ENCODE results near the gene RNF141.
A peak's percentile ranks its signal among the peaks of the same experiment; 100 is the strongest.

RNF141 gene, protein sequence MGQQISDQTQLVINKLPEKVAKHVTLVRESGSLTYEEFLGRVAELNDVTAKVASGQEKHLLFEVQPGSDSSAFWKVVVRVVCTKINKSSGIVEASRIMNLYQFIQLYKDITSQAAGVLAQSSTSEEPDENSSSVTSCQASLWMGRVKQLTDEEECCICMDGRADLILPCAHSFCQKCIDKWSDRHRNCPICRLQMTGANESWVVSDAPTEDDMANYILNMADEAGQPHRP

DNA sequence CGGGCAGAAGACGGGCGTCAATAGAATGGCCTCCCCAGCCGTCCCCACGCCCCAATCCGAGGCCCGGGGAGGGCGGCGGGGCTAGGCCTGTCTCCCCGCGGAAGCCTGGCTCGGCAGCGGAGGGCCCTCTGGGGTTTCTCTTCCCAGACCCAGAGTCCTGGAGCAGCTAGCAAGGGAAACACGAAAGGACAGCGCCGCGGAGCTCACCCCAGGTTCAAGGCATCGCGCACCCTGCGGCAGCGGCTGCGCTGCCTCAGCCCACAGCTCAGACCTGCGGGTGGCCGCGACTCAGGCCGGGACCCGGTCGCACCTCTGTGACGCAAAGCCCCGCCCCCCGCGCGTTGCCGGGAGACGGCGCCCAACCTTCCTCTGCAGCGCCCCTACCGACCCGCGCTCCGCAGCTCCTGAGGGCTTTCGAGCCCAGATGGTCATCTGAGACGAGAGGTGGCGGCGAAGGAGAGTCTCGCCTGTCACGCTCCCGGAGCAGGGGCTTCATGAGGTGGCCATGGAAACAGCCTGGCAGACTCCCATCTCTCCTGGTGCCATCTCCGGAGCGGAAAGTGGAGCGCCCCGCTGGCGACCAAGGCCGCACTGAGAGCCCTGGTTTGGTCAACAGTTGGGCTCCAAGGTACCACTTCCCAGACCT, at the start of gene RNF141:
Gene RNF141, minus strand, starts transcription at position 273 of the 646 bp plus-strand sequence. CDS start 7,029 bp downstream, outside the sequence.
- DNase-seq (ENCODE audit: low read depth in 2 of 2): peak; percentile 93 to 94

DNA sequence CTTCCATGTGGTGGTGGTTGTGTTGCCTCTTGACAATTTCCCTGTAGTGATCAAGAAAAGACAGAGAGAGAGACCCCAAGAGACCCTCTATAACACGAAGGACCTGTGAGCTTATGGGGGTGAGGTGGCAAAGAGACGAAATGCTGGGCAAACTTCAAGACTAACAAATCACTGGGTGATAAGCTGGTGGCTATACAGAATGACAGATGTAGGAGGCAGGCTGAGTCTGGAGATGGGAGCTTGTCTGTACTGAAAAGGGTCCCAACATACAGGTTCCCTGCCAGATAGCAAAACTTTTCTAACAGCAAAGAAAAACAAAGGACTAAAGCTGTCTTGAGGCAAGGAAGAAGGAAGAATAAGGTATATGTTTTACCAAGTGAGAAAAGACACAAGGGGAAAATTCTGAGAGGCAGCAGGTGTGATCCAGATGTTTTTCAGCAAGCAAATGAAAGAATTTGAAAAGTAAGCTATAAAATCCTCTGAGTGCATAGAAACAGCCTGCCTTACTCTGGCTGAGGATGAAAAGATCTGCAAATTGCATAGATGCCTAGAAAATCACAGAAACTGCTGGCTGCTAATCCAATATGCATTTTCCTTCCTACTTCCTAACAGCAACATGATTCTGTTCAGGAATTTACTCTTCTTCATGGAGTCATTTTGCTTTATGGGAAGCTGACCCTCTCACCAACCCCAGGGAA, 49.4 kb upstream of the RNF141 start:
- no peak for DNase-seq (ENCODE audit: low read depth in 2 of 2)

DNA sequence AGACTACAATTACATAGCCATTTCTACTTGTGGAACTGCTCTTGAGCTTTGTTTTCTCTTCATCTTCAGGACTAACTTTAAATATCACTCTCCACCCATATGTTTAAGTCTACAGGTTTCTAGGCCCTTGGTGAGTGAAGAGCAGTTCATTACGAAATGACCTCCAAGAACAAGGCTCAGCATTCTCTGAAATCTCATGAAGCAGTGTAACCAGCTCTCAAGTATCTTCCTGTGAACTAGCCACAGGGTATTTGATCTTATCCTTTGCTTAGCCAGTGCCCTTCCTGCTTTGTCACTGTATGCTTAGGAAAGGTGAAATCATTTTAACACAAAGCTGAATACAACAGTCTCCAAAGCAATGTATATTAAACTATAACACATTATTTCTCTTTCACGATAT, 47.9 kb upstream of the RNF141 start:
- DNase-seq (ENCODE audit: low read depth in 2 of 2): no peak

DNA sequence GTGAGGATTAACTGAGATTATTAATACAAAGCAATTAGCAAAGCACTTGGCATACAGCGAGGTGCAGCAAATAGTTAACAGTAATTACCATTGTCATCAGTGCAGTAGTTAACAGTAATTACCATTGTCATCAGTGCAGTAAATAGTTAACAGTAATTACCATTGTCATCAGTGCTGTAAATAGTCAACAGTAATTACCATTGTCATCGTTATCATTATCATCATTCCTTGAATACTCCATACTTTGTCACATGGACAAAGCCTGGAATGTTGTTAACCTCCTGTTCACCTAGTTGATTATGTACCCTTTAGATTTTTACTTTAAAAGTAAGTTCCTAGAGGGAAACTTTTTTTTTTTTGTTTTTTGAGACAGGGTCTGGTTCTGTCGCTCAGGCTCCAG, 47.0 kb upstream of the RNF141 start:
- DNase-seq (ENCODE audit: low read depth in 2 of 2): no peak

DNA sequence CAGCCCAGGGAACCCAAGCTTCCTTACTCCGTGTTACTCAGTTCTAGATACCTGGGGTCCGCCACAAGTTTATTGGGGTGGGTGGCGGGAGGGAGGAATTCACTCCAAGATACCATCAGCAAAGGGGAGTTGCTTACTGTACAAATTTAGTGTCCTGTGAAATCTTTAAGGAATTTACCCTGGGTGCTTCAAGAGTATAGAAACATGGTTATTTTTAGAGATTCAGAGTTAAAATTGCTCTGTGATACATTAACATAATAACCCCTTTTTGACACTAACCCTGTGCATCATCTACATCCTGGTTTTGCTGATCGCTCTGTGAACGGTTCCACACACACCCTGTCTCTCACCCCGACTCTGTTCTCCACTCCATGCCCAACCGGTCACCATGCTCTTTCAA, 46.4 kb upstream of the RNF141 start:
- DNase-seq (ENCODE audit: low read depth in 2 of 2): no peak

DNA sequence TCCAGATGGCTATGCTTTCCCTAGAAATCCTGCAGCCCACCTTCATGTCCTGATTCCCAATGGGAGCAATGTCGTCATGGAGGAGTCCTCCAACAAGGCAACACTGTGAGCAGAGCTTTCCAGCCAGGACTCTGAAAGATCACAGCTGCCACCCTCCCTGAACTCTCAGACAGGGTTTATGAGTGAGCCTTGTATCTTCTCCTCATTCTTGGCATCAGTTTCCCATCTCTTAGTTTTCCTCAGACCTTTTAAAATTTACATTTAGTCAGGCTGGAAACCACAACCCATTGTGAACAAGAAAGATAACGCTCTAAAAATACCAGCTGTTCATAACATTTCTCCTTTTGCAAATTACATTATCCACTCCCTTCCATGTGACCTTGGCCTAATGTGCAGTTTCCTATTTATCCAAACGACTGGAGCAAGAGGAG, 43.1 kb upstream of the RNF141 start:
- DNase-seq (ENCODE audit: low read depth in 2 of 2): no peak

DNA sequence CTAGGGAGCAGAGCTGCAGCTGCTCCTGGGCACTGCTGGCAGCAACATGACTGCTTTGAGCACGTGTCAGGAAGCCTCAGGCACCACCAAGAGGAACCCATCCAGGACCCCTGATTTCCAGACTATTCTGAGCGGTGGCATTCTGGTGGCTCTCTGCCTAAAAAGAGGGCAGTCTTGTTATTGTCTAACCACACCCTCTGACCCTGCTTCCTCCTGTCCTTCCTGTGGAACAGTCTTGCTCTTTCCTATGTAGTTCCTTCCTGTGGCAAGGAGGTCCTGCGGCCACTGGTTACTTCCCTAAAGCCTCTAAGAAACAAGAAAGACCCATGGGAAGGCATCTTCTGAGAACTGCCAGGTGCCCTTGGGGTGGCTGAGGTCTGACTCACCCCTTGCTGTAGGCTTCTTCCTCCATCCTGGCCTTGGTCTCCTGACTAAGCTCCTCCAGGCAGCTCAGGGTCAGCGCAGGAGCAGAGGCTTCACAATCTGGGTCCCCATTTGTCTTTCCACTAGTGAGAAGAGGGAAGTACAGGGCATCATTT, 40.6 kb upstream of the RNF141 start:
- no peak for DNase-seq (ENCODE audit: low read depth in 2 of 2)

DNA sequence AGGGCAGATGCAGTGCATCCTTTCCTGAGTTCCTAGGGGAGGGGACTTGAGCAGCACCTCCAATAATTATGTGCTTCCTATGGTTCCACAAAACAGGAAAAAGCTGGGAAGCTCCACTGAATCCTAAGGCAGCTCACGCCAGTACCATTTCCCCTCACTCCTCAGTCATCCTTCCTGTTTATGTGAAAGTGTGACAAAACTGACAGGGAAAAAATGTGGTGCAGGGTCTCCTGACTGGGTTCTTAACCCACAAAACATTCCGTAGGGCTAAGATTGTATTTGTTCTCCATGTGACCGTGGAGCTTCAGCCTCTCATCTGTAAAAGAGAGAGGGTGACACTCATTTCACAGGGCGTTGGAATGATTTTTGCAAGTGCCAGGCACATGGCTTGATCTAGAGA, 39.6 kb upstream of the RNF141 start:
- DNase-seq (ENCODE audit: low read depth in 2 of 2): no peak

DNA sequence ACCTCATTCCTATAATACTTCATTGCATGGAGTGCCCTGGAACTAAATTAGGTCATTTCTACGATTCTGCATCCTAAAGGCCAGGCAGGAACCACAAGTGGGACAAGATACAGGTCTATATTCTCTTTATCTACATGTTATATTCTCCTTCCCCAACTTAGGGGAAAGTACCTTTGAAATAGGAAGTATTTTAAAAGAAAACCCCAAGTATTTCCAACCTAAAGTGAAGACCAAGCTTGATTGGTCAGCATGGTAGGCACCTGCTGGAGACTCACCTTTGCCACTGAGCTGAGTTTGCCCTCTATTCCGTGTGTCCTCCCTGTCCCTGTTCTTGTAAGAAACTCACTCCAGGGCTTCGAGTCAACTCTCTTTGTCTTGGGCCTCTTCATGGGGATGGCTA, 38.7 kb upstream of the RNF141 start:
- no peak for DNase-seq (ENCODE audit: low read depth in 2 of 2)

DNA sequence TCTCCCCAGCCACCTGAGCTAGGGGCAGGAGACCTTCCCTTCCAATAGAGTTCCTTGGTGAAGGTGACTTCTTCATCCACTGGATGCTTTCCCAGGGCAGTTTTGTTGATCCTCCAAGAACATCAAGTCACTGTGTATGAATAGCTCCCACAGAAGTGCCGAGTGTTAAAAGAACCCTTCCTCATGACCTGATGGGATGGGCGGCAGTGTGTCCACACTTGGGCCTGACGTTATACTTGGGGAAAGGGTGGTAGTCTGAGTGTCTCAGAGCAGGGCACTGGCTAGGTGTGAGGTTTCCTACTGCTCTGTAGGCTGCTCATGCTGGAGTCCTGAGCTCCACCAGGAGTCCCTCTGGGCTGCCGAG, 35.0 kb upstream of the RNF141 start:
- no peak for DNase-seq (ENCODE audit: low read depth in 2 of 2)

DNA sequence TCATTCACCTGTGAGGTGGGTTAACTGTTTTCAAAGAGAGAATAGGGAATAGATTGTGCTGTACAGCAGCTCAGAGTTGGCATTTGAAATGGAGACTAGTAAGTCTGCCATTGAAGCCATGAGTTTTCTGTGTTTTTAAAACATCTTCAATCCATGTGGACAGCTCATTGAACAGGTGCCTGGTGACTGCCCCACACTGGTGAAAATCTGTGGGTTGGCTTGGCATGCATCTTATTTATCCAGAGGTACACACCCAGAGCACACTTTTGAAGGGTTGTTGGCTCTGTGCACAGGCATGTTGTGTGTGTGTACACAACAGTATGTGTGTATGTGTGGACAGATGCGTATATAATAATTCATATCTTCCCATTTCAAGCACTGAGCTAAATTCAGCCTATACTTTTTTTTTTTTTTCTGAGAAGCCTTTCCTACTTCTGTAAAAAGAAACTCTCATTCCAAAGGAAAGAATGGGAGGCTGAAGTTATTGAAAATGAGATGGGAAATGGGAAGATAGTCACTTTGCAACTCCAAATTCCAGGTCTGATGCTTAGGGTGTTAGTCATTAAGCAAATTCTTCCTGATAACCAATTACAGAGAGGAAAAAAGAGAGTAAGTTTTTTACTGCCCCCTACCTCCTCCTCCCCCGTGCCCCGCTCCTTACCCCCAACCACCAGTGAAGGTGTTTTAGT, 34.5 kb upstream of the RNF141 start:
- DNase-seq (ENCODE audit: low read depth in 2 of 2): no peak

DNA sequence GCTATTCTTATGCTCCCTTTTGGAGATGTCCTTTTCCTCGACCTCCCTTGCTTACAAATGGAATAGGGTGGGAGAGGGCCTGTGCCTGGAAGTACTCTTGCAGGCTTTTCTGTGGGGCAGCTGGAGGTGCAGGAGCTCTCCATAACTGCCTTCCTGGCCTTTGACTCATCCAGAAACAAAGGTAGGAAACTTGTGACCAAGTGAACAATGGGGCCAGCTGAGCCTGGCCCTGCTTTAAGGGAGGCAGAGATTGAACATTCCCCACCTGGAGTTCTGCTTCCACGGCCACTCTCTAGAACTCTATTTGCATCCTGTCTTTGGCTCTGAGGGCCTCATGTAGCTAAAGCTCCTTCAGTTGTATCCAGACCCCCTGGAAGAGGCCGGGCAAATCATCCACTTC, 32.6 kb upstream of the RNF141 start:
- no peak for DNase-seq (ENCODE audit: low read depth in 2 of 2)

DNA sequence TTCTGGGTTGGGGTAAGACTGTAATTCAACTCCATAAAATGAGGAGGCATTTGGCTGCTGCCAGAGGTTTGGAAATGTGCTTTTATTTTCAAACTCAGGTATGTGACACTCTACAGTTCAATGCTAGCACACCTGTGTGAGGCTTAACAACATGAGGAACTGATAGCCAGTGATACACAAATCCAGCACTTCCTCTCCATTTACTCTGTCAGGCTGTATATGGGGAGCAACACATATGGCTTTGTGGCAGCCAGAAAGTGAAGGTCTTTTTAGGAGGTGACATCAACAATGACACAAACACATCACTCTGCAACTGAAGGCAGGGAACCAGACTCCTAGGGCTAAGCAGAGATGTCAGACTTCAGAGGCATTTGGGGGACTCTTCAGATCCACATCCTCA, 32.0 kb upstream of the RNF141 start:
- no peak for DNase-seq (ENCODE audit: low read depth in 2 of 2)

DNA sequence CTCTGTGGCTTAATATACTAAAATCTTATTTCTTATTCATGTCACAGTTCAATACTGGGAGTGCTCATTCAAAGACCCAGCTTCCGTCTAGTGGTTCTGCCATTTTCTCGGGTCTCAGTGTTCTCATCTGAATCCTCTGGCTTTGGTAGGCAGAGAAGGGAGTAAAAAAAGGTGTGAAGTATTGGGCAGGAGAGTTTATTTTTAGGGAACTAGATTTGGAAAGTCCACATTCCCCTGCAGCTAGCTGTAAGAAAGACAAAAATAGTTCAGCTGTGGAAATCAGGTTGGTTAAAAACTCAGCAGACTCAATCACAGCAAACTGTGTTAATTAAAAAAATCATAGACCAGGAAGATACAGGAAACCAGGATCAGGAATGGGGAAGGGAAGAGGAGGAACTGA, 31.5 kb upstream of the RNF141 start:
- no peak for DNase-seq (ENCODE audit: low read depth in 2 of 2)

DNA sequence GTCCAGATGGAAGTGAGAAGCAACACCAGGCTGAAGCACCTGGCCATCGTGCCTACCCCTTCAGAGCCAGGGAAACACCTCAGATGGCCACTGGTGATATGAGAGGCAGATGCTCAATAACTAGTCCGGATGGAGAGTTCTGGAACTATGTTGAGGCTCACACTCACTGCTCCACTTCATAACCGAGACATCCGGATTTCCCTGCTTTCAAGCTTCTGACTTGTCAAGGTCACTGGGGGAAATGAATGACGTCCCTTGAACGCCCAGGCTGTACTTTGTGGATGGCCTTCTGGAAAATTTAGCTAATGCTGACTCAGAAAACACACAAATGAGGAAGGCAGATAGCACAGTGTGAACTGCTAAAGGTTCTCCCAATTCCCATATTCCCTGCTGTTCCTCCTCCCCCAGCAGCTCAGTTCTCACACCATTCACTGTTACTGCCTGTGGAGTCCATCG, 27.5 kb upstream of the RNF141 start, which contains the start of gene LYVE1:
Gene LYVE1, minus strand, starts transcription at position 180 of the 456 bp plus-strand sequence. Its CDS starts 133 bp downstream, at position 47.
- no peak for DNase-seq (ENCODE audit: low read depth in 2 of 2)

DNA sequence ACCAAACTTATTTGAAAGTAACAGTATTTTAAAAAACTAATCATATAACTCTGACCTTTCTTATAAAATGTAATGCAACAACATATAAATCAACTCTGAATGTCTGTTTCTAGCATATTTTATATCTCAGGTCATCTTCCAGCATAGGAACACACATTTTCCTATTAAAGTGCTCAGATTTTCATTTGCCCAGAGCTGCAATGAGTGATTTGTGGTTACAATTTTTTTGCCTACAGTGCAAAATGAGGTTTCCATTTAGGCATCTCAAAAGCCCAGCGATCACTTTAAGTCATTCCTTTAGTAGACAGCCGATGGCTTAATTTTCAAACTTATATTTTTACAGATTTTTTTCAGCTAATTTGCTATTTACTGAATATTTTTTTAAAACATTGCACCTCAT, 26.5 kb upstream of the RNF141 start:
- no peak for DNase-seq (ENCODE audit: low read depth in 2 of 2)

DNA sequence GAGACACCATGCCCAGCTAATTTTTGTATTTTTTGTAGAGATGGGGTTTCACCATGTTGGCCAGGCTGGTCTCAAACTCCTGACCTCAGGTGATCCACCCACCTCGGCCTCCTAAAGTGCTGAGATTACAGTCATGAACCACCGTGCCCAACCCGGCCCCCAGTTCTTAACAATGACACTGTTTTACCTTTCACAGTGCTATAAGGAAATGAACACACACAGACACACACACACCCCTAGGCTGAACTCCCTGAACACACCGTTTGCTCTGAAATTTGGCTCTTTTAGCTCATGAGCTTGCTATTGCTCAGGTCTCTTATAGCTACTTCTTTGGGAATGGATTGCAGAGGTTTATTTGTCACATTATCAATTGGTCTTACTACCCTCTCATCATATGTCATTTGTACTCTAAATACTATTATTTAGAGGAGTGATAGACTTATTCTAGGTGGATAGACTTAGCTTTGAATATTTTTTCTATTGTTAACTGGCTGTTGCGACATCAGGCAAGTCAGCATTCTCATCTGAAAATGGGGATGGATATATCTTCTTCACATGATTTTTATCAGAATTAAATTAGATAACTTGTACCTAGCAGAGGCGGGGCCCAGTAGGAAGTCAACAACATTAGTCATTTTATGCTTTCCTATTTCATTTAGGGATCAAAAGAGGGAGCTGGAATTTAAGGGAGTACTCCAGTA, 25.4 kb upstream of the RNF141 start:
- no peak for DNase-seq (ENCODE audit: low read depth in 2 of 2)

DNA sequence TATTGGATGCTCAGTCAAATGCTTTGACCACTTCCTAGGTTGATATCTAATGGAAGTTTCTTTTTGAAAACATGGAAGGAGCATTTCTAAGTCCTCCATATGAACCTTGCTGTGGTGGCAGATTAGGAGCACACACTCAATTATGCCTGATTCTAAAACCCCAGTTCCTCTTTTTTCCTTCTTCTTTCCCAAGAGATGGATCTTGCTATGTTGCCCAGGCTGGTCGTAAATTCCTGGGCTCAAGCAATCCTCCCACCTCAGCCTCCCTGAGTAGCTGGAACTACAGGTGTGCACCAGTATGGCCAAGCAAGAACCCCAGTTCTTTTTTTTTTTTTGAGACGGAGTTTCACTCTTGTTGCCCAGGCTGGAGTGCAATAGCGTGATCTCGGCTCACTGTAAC, 24.5 kb upstream of the RNF141 start:
- no peak for DNase-seq (ENCODE audit: low read depth in 2 of 2)

DNA sequence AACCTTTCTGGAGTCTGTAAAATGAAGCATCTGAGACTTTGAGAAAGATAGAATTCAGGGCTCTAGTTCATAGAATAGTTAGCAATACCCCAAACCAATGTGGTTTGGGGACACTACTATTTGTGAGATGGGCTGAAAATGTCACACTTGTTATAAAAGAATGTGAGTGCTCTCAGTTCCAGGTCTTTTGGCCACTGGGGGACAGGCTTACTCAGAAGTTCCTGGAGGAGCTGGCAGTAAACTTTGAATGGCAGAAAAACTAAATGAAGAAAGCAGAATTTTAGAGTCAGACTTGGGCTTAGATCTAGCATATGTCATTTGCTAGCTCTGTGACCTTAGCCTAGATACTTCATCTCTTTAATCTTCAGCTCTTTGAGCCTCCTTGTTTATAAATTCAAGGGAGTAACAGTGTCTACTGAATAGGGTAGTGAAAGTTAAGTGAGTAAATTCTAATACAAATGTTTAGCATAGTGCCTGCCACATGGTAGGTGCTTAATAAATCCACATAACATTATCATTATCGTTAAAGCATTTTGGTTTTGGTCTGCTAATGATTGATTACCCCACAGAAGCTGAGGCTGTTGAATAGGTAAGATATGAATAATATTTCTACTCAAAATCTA, 23.8 kb upstream of the RNF141 start:
- no peak for DNase-seq (ENCODE audit: low read depth in 2 of 2)

DNA sequence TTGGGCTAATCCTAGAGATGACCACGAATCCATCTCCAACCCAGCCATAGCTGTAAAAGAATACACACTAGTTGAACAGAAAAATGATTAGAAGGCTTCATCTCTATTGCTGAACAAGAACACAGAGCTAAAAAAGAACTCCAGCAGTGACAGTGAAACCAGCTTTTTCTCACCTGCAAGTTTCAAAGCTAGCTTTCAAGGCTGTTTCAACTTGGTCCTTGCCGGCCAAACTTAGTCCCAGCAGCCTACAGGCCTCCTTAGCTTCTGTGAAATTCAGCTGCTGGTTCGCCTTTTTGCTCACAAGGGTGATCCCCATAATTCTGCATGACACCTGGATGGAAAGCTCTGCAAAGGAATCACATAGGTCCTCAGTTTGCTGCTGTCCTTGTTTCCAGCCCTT, 23.0 kb upstream of the RNF141 start:
- no peak for DNase-seq (ENCODE audit: low read depth in 2 of 2)

DNA sequence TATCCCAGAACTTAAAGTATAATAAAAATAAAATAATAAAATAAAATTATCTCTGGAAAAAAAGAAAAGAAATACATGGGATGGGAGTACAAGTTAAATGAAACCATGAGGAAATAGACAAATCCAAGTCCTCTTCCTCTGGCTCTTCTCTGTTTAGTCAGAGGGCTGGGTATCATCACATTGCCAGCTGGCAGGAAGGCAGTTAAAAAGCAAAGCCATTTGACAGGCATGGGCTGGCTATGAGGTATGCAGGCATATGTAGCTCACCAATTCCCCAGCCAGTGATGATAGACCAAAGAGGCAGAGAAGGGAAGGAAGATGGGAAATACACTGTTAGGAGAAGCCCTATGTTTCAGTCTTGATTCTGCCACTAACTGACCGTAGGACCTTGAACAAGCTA, 21.0 kb upstream of the RNF141 start:
- no peak for DNase-seq (ENCODE audit: low read depth in 2 of 2)
